CD8-positive, alpha-beta memory T cell (primary cell): ENCODE measurements around the gene LYPD5. TPM values are rescaled to one million over a fixed set of nuclear protein-coding genes. Genes with fewer than 3 reads are reported as not detected.

Source experiments
- CTCF ChIA-PET: fragments of 350-600 bp; sonication (Branson Sonifier 250); formaldehyde crosslinking; loops from one replicate; lab custom pipeline; 2021; ENCODE audit warnings: antibody characterized with exemption; lab: Charles Lee
- POLR2A ChIA-PET: fragments of 350-600 bp; sonication (Branson Sonifier 250); formaldehyde crosslinking; loops from one replicate; lab custom pipeline; 2021; ENCODE audit warnings: antibody characterized with exemption; lab: Charles Lee
- DNase-seq, 5 donors: peaks; one replicate each; pipeline versions ENCODE4 v3.0.0 to v3.0.0-alpha.2; 2020 to 2022; ENCODE audit warnings: mixed read lengths in 1 of 5
- H3K27ac ChIP-seq: one replicate; pipeline ENCODE4 v1.7.0; 2013; ENCODE audit warnings: low read depth, mild to moderate bottlenecking, low read length, moderate library complexity
- H3K27me3 ChIP-seq: 2 replicates; pipeline ENCODE4 v1.7.0; 2013; ENCODE audit warnings: low read length, mild to moderate bottlenecking; ENCODE audit not compliant: insufficient read depth, poor library complexity, severe bottlenecking
- H3K36me3 ChIP-seq: 2 replicates; pipeline ENCODE4 v1.7.0; 2013; ENCODE audit warnings: mild to moderate bottlenecking, low read length, moderate library complexity; ENCODE audit not compliant: insufficient read depth
- H3K4me1 ChIP-seq: 2 replicates; pipeline ENCODE4 v1.7.0; 2013; ENCODE audit warnings: mild to moderate bottlenecking, low read length, moderate library complexity; ENCODE audit not compliant: insufficient read depth
- H3K4me3 ChIP-seq: 2 replicates; pipeline ENCODE4 v1.7.0; 2013; ENCODE audit warnings: mild to moderate bottlenecking, low read length
- H3K9me3 ChIP-seq: 2 replicates; pipeline ENCODE4 v1.7.0; 2013; ENCODE audit warnings: mild to moderate bottlenecking, low read length
- H3K27ac Mint-ChIP-seq, 8 donors: one replicate each; pipeline ENCODE4 v1.8.0; 2020 to 2021; ENCODE audit warnings: mixed read lengths in 8 of 8, mild to moderate bottlenecking in 6 of 8, inconsistent platforms in 3 of 8, moderate library complexity in 3 of 8
- H3K27me3 Mint-ChIP-seq, 2 donors: one replicate each; pipeline ENCODE4 v1.8.0; 2020 to 2021; ENCODE audit warnings: mixed read lengths in 2 of 2, mild to moderate bottlenecking in 1 of 2, moderate library complexity in 1 of 2
- H3K36me3 Mint-ChIP-seq, 3 donors: one replicate each; pipeline ENCODE4 v1.8.0; 2020 to 2021; ENCODE audit warnings: mixed read lengths in 3 of 3, inconsistent platforms in 1 of 3, mild to moderate bottlenecking in 1 of 3
- H3K4me1 Mint-ChIP-seq, 3 donors: one replicate each; pipeline ENCODE4 v1.8.0; 2020 to 2021; ENCODE audit warnings: mixed read lengths in 3 of 3, inconsistent platforms in 1 of 3, mild to moderate bottlenecking in 1 of 3
- H3K4me3 Mint-ChIP-seq, 7 donors: one replicate each; pipeline ENCODE4 v1.8.0; 2020 to 2021; ENCODE audit warnings: mixed read lengths in 7 of 7, mild to moderate bottlenecking in 6 of 7, moderate library complexity in 4 of 7, inconsistent platforms in 2 of 7
- H3K9me3 Mint-ChIP-seq, 5 donors: one replicate each; pipeline ENCODE4 v1.8.0; 2020 to 2022; ENCODE audit warnings: mixed read lengths in 5 of 5, mild to moderate bottlenecking in 3 of 5, moderate library complexity in 2 of 5, inconsistent platforms in 1 of 5
- polyA plus RNA-seq: library from polyadenylated mRNA; unstranded; fragments of 300-500 nt; fragmentation: Illumina TruSeq; gene quantifications from one replicate; pipeline ENCODE4 v1.2.3, GENCODE V29; 2021
- total RNA-seq, 2 experiments: library from RNA; stranded (reverse); gene quantifications; one replicate each; pipeline ENCODE4 v1.2.3, GENCODE V29; 2021

The LYPD5 gene
- total and polyA plus RNA-seq, 3 experiments from 2014 or later, result 0.68 to 0.80 TPM; not detected in 1

DNA sequence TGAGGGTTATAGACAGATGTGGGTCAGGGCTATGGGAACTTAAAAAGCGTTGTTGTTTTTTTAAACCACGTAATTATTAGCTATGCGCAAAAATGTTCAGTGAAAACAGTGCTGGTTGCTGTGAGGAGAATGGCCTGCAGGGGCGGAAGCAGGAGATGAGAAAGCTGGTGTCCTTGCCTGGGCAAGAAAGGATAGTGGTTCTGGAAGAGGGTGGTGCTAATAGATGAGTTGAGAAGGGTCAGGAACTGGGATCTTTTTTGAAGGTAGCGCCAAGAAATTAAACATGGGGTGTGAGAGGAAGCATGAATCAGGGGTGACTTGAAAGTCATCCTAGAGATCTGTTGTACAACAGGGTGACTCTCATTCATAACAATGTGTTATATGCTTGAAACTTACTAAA, 42.7 kb downstream of the LYPD5 start:
- no peak overlapping the region for H3K4me3 Mint-ChIP-seq
- DNase-seq, result no peak
- Histone ChIP-seq H3K27me3 (no peaks in the 10 kb centered on the region), H3K27ac (no peak overlapping the region), H3K4me1 (peaks cover 10% of the 10 kb centered on the region), H3K9me3 (no peaks in the 10 kb centered on the region), H3K4me3 (no peak overlapping the region), H3K36me3 (no peaks in the 10 kb centered on the region)
- CTCF ChIA-PET, result interaction anchor here (1.3 kb wide), 1 partner anchor 14 kb away, joined by 3 read pairs; no protein-coding TSS in a partner anchor
- POLR2A ChIA-PET, result no interaction called here
- H3K9me3 Mint-ChIP-seq, result peaks cover 0 to 4% (median 0%) of the 10 kb centered on the region in 5 donors
- peak overlapping the region in 1 of 8 donors; percentile 72 for H3K27ac Mint-ChIP-seq
- H3K4me1 Mint-ChIP-seq, result peaks cover 24 to 27% (median 24%) of the 10 kb centered on the region in 3 donors
- H3K27me3 Mint-ChIP-seq, result peaks cover 0 to 6% of the 10 kb centered on the region in 2 donors
- H3K36me3 Mint-ChIP-seq, result peaks cover 0 to 7% (median 0%) of the 10 kb centered on the region in 3 donors

DNA sequence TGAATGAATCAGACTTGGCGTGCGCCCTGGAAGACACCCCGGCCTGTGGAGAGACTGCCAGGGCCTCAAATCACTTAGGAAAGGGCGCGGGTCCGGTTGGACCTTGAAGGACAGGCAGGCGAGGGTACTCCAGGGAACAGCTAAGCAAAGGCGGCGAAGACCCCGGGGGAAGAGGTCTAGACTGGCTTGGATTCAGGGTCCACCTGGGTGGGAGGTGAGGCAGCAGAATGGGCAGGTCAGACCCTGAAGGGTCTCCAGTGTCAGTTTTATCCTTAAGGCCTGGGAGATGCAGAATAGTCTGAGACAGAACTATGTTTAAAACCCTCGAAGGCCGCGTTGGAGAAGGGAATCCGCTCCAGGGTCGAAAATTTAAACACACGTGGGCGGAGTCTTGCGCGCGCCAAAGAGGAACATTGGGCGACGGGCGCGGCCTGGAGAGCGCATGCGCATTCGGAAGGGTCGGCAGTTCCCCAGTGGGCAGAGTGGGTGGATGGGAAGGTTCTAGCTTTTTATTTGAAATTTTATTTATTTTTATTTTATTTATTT, 46.9 kb downstream of the LYPD5 start:
- peak overlapping the region; percentile 94 for H3K27ac ChIP-seq
- Mint-ChIP-seq H3K27ac (peak overlapping the region; percentile 98 to 99 (median 98)), H3K9me3 (peaks cover 0 to 4% (median 0%) of the 10 kb centered on the region in 5 donors), H3K4me1 (peaks cover 38 to 47% (median 41%) of the 10 kb centered on the region in 3 donors), H3K36me3 (peaks cover 0 to 25% (median 3%) of the 10 kb centered on the region in 3 donors), H3K4me3 (peak overlapping the region; percentile 92 to 98 (median 97)), H3K27me3 (peaks cover 0 to 5% of the 10 kb centered on the region in 2 donors)
- no peaks in the 10 kb centered on the region for H3K27me3 ChIP-seq
- DNase-seq, result peak; percentile 67 to 84 (median 75)
- peak overlapping the region; percentile 99 for H3K4me3 ChIP-seq
- peaks cover 33% of the 10 kb centered on the region for H3K4me1 ChIP-seq
- ChIA-PET CTCF (interaction anchor here (1.0 to 4.2 kb wide), 4 partner anchors 10 to 30 kb away, joined by 3 to 27 read pairs (median 8); no protein-coding TSS in a partner anchor), POLR2A (interaction anchor here (1.0 to 2.9 kb wide), 4 partner anchors 10 to 87 kb away, joined by 5 to 19 read pairs (median 8); partner anchors contain the start of gene KCNN4)
- peaks cover 3% of the 10 kb centered on the region for H3K36me3 ChIP-seq
- H3K9me3 ChIP-seq, result no peaks in the 10 kb centered on the region

DNA sequence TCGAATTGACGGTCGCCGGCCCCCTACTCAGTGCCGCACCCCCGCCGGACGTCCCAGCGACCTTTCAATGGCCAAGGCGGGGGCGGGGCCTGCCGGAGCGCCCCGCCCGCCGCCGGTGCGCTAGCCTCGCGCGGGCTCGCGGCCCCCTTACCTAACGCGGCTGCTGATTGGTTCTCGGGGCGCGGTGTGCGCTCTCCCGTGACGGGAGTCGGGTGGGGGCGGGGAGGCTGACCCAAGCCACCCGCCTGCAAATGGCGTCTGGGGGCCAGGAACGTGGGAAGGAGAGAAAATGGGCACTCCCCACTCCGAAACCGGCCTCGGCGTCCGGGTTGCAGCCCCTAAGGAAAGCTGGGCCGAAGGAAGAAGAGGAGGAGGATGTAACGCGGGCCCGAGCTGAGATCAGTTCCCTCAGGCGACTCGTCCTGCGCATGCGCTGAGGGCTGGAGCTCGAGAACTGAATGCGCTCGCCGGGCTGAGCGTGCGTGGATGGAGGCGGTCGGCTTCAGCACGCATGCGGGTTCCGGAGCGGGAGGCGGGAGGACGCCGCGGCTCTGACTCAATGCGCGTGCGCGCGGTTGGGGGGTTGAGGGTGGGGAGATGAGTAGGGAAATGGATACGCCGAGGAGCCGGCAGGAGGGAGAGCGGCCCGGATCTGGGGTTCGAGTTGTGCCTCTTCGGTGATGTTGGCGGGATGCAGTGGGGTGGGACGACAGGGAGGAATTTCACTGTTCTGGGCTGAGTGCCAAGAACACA, 47.6 kb downstream of the LYPD5 start, which contains the start of gene SMG9:
Gene SMG9, minus strand, starts transcription at position 460 of the 753 bp plus-strand sequence. CDS start 4,221 bp downstream, outside the sequence.
- Histone ChIP-seq H3K27ac (peak within 1 kb of the TSS; percentile 94), H3K36me3 (peaks cover 9% of the 10 kb centered on the region), H3K4me1 (peaks cover 33% of the 10 kb centered on the region), H3K9me3 (no peaks in the 10 kb centered on the region), H3K4me3 (peak within 1 kb of the TSS; percentile 99), H3K27me3 (no peaks in the 10 kb centered on the region)
- H3K4me1 Mint-ChIP-seq, result peaks cover 38 to 53% (median 45%) of the 10 kb centered on the region in 3 donors
- DNase-seq, result peak; percentile 98 to 99 (median 99)
- peaks cover 0 to 4% (median 0%) of the 10 kb centered on the region in 5 donors for H3K9me3 Mint-ChIP-seq
- H3K27ac Mint-ChIP-seq, result peak within 1 kb of the TSS; percentile 98 to 99 (median 98)
- ChIA-PET POLR2A (interaction anchor here (0.8 to 2.9 kb wide), 5 partner anchors 11 to 199 kb away, joined by 3 to 19 read pairs (median 7); partner anchors contain the start of gene KCNN4), CTCF (interaction anchor here (1.0 to 4.2 kb wide), 4 partner anchors 9 to 30 kb away, joined by 3 to 27 read pairs (median 8); no protein-coding TSS in a partner anchor)
- peaks cover 0 to 32% (median 6%) of the 10 kb centered on the region in 3 donors for H3K36me3 Mint-ChIP-seq
- peak within 1 kb of the TSS; percentile 92 to 98 (median 97) for H3K4me3 Mint-ChIP-seq
- peaks cover 0 to 5% of the 10 kb centered on the region in 2 donors for H3K27me3 Mint-ChIP-seq

DNA sequence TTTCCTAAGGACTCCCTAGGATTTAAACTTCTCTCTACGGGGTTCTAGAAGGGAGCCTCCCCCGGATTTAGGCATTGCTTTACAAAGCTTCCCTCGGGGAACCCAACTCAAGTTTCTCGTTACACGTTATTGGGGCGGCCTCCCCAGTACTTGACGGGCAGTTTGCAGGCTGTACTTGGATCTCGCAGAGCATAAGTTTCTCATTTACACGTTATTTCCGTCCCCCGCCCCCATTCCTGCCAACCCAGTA, 48.1 kb downstream of the LYPD5 start:
- peaks cover 0 to 4% (median 0%) of the 10 kb centered on the region in 5 donors for H3K9me3 Mint-ChIP-seq
- H3K4me3 Mint-ChIP-seq, result peak overlapping the region; percentile 92 to 98 (median 97)
- H3K4me1 Mint-ChIP-seq, result peaks cover 38 to 53% (median 45%) of the 10 kb centered on the region in 3 donors
- H3K9me3 ChIP-seq, result no peaks in the 10 kb centered on the region
- H3K27ac ChIP-seq, result peak overlapping the region; percentile 94
- peaks cover 33% of the 10 kb centered on the region for H3K4me1 ChIP-seq
- peaks cover 0 to 5% of the 10 kb centered on the region in 2 donors for H3K27me3 Mint-ChIP-seq
- no peaks in the 10 kb centered on the region for H3K27me3 ChIP-seq
- H3K36me3 ChIP-seq, result peaks cover 13% of the 10 kb centered on the region
- DNase-seq, result no peak
- peak overlapping the region; percentile 89 to 99 (median 98) for H3K27ac Mint-ChIP-seq
- peaks cover 0 to 37% (median 8%) of the 10 kb centered on the region in 3 donors for H3K36me3 Mint-ChIP-seq
- peak overlapping the region; percentile 99 for H3K4me3 ChIP-seq
- ChIA-PET CTCF (interaction anchor here (1.0 to 4.2 kb wide), 4 partner anchors 9 to 31 kb away, joined by 3 to 27 read pairs (median 8); no protein-coding TSS in a partner anchor), POLR2A (interaction anchor here (0.6 to 2.9 kb wide), 5 partner anchors 11 to 199 kb away, joined by 3 to 19 read pairs (median 5); partner anchors contain the start of gene KCNN4)

DNA sequence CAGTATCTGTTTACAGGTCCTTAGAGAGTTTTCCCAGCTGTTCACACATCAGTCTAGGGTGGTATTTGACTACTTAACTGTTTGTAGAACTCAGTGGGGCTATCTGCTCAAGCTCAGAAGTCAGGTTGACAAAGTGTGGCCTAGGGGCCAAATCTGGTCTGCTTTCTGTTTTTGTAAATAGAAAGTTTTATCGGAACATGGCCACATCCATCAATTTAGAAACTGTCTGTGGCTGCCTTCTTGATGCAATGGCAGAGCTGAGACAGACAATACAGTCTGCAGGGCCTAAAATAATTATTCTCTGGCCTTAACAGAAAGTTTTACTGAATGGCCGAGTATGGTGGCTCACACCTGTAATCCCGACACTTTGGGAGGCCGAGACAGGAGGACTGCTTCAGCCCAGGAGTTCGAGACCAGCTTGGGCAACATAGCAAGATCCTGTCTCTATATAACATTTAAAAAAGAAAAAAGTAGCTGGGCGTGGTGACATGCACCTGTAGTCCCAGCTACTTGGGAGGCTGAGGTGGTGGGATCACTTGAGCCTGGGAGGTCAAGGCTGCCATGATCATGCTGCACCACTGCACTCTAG, 49.9 kb downstream of the LYPD5 start:
- peaks cover 0 to 5% of the 10 kb centered on the region in 2 donors for H3K27me3 Mint-ChIP-seq
- DNase-seq, result no peak
- no peaks in the 10 kb centered on the region for H3K27me3 ChIP-seq
- H3K27ac Mint-ChIP-seq, result peak overlapping the region; percentile 21 to 99 (median 80)
- H3K4me1 Mint-ChIP-seq, result peaks cover 46 to 65% (median 58%) of the 10 kb centered on the region in 3 donors
- CTCF ChIA-PET, result interaction anchor here (0.7 to 4.2 kb wide), 3 partner anchors 14 to 83 kb away, joined by 3 to 27 read pairs (median 3); partner anchors contain the start of gene PLAUR
- POLR2A ChIA-PET, result no interaction called here
- peaks cover 4 to 52% (median 15%) of the 10 kb centered on the region in 3 donors for H3K36me3 Mint-ChIP-seq
- peaks cover 28% of the 10 kb centered on the region for H3K36me3 ChIP-seq
- H3K9me3 Mint-ChIP-seq, result peaks cover 0 to 4% (median 0%) of the 10 kb centered on the region in 5 donors
- H3K4me3 Mint-ChIP-seq, result peak overlapping the region in 4 of 7 donors; percentile 4 to 96 (median 62)
- H3K4me3 ChIP-seq, result no peak overlapping the region
- peaks cover 33% of the 10 kb centered on the region for H3K4me1 ChIP-seq
- no peaks in the 10 kb centered on the region for H3K9me3 ChIP-seq
- H3K27ac ChIP-seq, result no peak overlapping the region

DNA sequence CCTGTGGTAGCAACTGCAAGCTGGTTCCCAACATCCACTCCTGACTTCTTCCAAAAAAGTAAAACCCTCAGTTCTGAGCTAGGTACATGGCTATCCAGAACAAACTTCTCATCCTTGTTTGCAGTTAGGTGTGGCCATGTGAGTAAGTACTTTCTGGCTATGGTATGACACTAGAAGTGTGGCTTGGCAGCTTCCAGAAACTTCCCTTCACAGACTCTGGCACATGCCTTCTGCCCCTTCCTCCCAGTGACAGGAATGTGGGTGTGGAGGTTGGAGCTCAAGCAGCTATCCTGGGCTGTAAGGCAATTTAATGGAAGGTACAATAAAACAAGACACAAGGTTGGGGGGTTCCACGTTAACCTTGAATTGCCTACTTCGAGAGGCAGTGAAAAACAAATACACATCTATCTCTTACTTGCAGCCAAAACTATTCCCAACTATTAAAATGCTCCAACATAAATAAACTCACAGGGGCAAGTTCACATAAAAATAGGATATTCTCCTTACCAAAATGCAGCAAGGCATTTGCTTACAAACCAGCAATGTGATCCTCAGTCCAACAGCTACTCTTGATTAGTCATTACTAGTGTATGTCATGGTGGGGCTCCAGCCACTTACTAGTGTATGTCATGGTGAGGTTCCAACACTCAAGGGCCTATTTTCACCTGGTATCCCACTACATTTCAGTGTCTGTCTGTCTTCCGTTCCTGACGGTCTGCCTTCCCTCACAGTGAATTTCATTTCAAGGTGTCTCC, 50.6 kb downstream of the LYPD5 start:
- H3K27me3 ChIP-seq, result no peaks in the 10 kb centered on the region
- peaks cover 33% of the 10 kb centered on the region for H3K4me1 ChIP-seq
- H3K4me3 Mint-ChIP-seq, result peak overlapping the region in 2 of 7 donors; percentile 4 to 11
- ChIA-PET CTCF (interaction anchor here (1.0 to 4.2 kb wide), 3 partner anchors 15 to 82 kb away, joined by 3 to 27 read pairs (median 6); partner anchors contain the start of gene PLAUR), POLR2A (no interaction called here)
- no peak overlapping the region for H3K4me3 ChIP-seq
- no peak overlapping the region for H3K27ac ChIP-seq
- H3K4me1 Mint-ChIP-seq, result peaks cover 46 to 67% (median 62%) of the 10 kb centered on the region in 3 donors
- H3K27me3 Mint-ChIP-seq, result peaks cover 0 to 5% of the 10 kb centered on the region in 2 donors
- H3K36me3 Mint-ChIP-seq, result peaks cover 4 to 59% (median 15%) of the 10 kb centered on the region in 3 donors
- H3K9me3 Mint-ChIP-seq, result peaks cover 0 to 4% (median 0%) of the 10 kb centered on the region in 5 donors
- peaks cover 32% of the 10 kb centered on the region for H3K36me3 ChIP-seq
- peak overlapping the region; percentile 2 to 98 (median 47) for H3K27ac Mint-ChIP-seq
- H3K9me3 ChIP-seq, result no peaks in the 10 kb centered on the region
- DNase-seq, result no peak
